ENCODE data around the gene DHRS3. TPM values are rescaled to one million over a fixed set of nuclear protein-coding genes. Genes with fewer than 3 reads are reported as not detected.
A peak's percentile ranks its signal among the peaks of the same experiment; 100 is the strongest.

DHRS3 gene
- total RNA-seq, 1 experiment from 2014 or later: 54.5 TPM

GRCh38 chr1:12609469-12610003 is 8.5 kb downstream of the DHRS3 start:
- no CpG with 5 or more reads among the region's 5 CpGs for WGBS (ENCODE audit: extremely low coverage, insufficient read length, low lambda C conversion rate)
- no peak overlapping the region for H2BK12ac ChIP-seq (ENCODE audit: insufficient read length, low read depth, low read length)
- no peaks in the 10 kb centered on the region for H3K79me2 ChIP-seq (ENCODE audit: insufficient read depth, low read length)
- no peak overlapping the region for H4K5ac ChIP-seq (ENCODE audit: insufficient read length, low read depth, low read length)
- no peak overlapping the region for H3T11ph ChIP-seq (ENCODE audit: low read length)
- TF ChIP-seq CTCF (conservative IDR thresholded peaks at IDR 0.05): no peak
- no peak overlapping the region for H3K14ac ChIP-seq (ENCODE audit: insufficient read depth, low read length)
- H2BK5ac ChIP-seq (ENCODE audit: insufficient read length, low read length): no peak overlapping the region
- Mint-ChIP-seq H3K9me3 (peaks cover 8 to 10% of the 10 kb centered on the region in 2 experiments; a peak in 4 of 5 replicates), H3K27me3 (ENCODE audit: low read depth) (no peaks in the 10 kb centered on the region), H3K4me3 (no peak overlapping the region; a peak in 1 of 5 replicates), H3K36me3 (ENCODE audit: insufficient read depth in 1 of 3, low read depth in 3 of 3) (peaks cover 7 to 74% (median 73%) of the 10 kb centered on the region in 3 experiments), H3K4me1 (peaks cover 46 to 59% of the 10 kb centered on the region in 2 experiments), H3K27ac (peak overlapping the region in 2 of 3 experiments; percentile 66 to 75; a peak in 3 of 7 replicates)
- no peak for DNase-seq
- H4K20me1 ChIP-seq (ENCODE audit: control insufficient read depth, insufficient read depth, insufficient read length): no peaks in the 10 kb centered on the region
- no peak overlapping the region for H2AFZ ChIP-seq (ENCODE audit: low read length)
- no peaks in the 10 kb centered on the region for H3K4me1 ChIP-seq (ENCODE audit: insufficient read depth, low read length)
- H3K27me3 ChIP-seq (ENCODE audit: insufficient read depth, low read length): no peaks in the 10 kb centered on the region
- no peak overlapping the region for H3K4ac ChIP-seq (ENCODE audit: low read depth, low read length)
- H2AK5ac ChIP-seq (ENCODE audit: insufficient read length, low read length): no peak overlapping the region
- no peak overlapping the region for H4K8ac ChIP-seq (replicated peaks; ENCODE audit: insufficient read length, low read depth, low read length)
- no peak overlapping the region for H2BK20ac ChIP-seq (ENCODE audit: low read depth, low read length, poor library complexity, severe bottlenecking)
- no peak overlapping the region for H3K4me2 ChIP-seq (ENCODE audit: insufficient read depth, insufficient read length, low read length)
- H3K79me1 ChIP-seq (ENCODE audit: insufficient read depth, low read depth, low read length, poor library complexity, severe bottlenecking): no peaks in the 10 kb centered on the region
- H3K18ac ChIP-seq (ENCODE audit: insufficient read length, low read depth, low read length): no peak overlapping the region
- no peak overlapping the region for H2BK120ac ChIP-seq (ENCODE audit: low read depth, low read length, poor library complexity, severe bottlenecking)
- no peak overlapping the region for H3K56ac ChIP-seq (ENCODE audit: insufficient read length, low read depth, low read length)
- no peaks in the 10 kb centered on the region for H3K23me2 ChIP-seq (ENCODE audit: insufficient read length, low read depth, low read length, poor library complexity, severe bottlenecking)
- H3K23ac ChIP-seq (ENCODE audit: insufficient read length, low read depth, low read length): no peak overlapping the region
- H3K9ac ChIP-seq (ENCODE audit: extremely low read depth, insufficient read length, low read length): no peak overlapping the region
- no peak overlapping the region for H4K91ac ChIP-seq (ENCODE audit: insufficient read length, low read depth, low read length)
- H2BK15ac ChIP-seq (ENCODE audit: low read depth, low read length): no peak overlapping the region
- no peak overlapping the region for H3K27ac ChIP-seq (ENCODE audit: insufficient read length, low read depth, low read length)
- no peaks in the 10 kb centered on the region for H3K9me3 ChIP-seq (ENCODE audit: control insufficient read depth, low read depth, low read length)

All from H9 (cell line).